Measurements from ENCODE around the gene CD58. TPM values are rescaled to one million over a fixed set of nuclear protein-coding genes. Genes with fewer than 3 reads are reported as not detected.

Gene CD58
- polyA plus RNA-seq, 1 donor (not counting 4 experiments of a cell fraction or from before 2014, with no cell fraction given): 38.6 TPM

DNA sequence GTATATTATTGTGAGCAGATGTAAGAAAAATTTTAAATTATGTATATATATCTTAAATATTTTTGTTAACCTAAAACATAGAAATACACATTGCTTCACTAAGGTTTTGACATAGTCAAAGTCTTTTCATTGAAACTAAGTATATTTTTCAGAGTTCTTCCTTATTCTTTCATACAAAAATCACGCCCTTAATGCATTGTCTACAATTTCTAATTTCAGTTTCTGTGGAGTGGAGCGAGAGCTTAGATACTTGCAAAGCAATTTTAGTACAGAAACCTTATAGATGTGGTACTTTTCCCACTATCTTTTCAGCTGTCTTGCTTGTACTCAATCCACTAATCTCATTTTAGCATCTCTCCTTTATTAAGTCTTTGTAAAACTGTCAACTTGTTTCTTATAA, 63.2 kb downstream of the CD58 start:
- Histone ChIP-seq H4K20me1 (ENCODE audit: control insufficient read depth, extremely low read depth, insufficient read depth, low read length) (no peaks in the 10 kb centered on the region), H3K27ac (ENCODE audit: control insufficient read depth, insufficient read depth, low read length) (no peak overlapping the region), H3K79me2 (ENCODE audit: control insufficient read depth, insufficient read depth, low read length) (no peaks in the 10 kb centered on the region), H3K4me1 (ENCODE audit: control insufficient read depth, extremely low read depth, insufficient read depth, low read length) (peaks cover 44% of the 10 kb centered on the region), H3K9me3 (ENCODE audit: control insufficient read depth, low read depth, low read length) (no peaks in the 10 kb centered on the region), H2AFZ (ENCODE audit: control insufficient read depth, low read length) (no peak overlapping the region), H3K4me3 (ENCODE audit: control insufficient read depth in 2 of 3, extremely low read depth in 1 of 3, insufficient read depth in 2 of 3, low read depth in 1 of 3, low read length in 3 of 3) (no peak overlapping the region), H3K27me3 (ENCODE audit: control insufficient read depth, extremely low read depth, insufficient read depth, low read length) (no peaks in the 10 kb centered on the region), H3K9ac (ENCODE audit: control insufficient read depth, extremely low read depth, insufficient read depth, low read length) (no peak overlapping the region), H3K36me3 (ENCODE audit: control insufficient read depth in 2 of 2, extremely low read depth in 1 of 2, insufficient read depth in 2 of 2, low read length in 2 of 2) (no peaks in the 10 kb centered on the region), H3K4me2 (ENCODE audit: control insufficient read depth, extremely low read depth, insufficient read depth, low read depth, low read length) (no peak overlapping the region), H3K9me1 (ENCODE audit: control insufficient read depth, extremely low read depth, insufficient read depth, low read length) (peaks cover 2% of the 10 kb centered on the region)
- no peak for DNase-seq (ENCODE audit: low read depth, low spot score)
- no peak for FAIRE-seq
- TF ChIP-seq EZH2 (IDR thresholded peaks at IDR 0.05; ENCODE audit: low read length): no peak
- TF ChIP-seq, protein P1, sequence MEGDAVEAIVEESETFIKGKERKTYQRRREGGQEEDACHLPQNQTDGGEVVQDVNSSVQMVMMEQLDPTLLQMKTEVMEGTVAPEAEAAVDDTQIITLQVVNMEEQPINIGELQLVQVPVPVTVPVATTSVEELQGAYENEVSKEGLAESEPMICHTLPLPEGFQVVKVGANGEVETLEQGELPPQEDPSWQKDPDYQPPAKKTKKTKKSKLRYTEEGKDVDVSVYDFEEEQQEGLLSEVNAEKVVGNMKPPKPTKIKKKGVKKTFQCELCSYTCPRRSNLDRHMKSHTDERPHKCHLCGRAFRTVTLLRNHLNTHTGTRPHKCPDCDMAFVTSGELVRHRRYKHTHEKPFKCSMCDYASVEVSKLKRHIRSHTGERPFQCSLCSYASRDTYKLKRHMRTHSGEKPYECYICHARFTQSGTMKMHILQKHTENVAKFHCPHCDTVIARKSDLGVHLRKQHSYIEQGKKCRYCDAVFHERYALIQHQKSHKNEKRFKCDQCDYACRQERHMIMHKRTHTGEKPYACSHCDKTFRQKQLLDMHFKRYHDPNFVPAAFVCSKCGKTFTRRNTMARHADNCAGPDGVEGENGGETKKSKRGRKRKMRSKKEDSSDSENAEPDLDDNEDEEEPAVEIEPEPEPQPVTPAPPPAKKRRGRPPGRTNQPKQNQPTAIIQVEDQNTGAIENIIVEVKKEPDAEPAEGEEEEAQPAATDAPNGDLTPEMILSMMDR (optimal IDR thresholded peaks at IDR 0.05 in 1 of 3, IDR thresholded peaks at IDR 0.05 in 1 of 3, conservative IDR thresholded peaks at IDR 0.05 in 1 of 3; ENCODE audit: extremely low read depth in 1 of 3, insufficient read depth in 2 of 3, low read length in 3 of 3): no peak
- dilution Hi-C loops (cut with MboI; ENCODE audit: extremely low pct_ligation_motif_present, low sequenced_read_pairs): no loop called here

DNA sequence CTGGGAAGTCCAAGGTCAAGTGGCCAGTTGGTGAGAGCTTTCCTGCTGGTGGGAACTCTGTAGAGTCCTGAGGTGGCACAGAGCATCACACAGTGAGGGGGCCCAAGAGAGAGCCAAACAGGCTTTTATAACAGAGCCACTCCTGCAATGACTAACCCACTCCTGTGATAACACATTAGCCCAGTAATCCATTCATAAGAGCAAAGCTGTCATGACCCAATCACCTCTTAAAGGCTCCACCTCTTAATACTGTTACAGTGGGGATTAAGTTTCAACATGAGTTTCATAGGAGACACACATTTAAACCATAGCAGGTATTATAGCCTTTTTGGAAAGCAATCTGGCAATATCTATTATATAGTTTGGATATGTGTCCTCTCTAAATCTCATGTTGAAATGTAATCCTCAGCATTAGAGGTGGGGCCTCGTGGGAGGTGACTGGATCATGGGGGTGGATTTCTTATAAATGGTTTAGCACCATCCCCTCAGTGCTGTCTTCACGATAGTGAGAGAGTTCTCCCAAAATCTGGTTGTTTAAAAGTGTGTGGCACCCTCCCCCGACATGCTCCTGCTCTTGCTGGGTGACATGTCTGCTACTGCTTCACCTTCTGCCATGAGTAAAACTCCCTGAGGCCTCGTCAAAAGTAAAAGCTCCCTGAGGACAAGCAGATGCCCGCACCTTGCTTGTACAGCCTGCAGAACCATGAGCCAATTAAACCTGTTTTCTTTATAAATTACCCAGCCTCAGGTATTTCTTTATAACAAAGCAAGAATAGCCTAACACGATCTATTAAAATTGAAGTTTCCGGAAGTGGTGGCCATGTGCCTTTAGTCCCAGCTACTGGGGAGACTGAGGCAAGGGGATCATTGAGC, 64.5 kb downstream of the CD58 start:
- Histone ChIP-seq H3K4me1 (ENCODE audit: control insufficient read depth, extremely low read depth, insufficient read depth, low read length) (peaks cover 47% of the 10 kb centered on the region), H3K79me2 (ENCODE audit: control insufficient read depth, insufficient read depth, low read length) (no peaks in the 10 kb centered on the region), H2AFZ (ENCODE audit: control insufficient read depth, low read length) (no peak overlapping the region), H3K4me3 (ENCODE audit: control insufficient read depth in 2 of 3, extremely low read depth in 1 of 3, insufficient read depth in 2 of 3, low read depth in 1 of 3, low read length in 3 of 3) (no peak overlapping the region), H3K27me3 (ENCODE audit: control insufficient read depth, extremely low read depth, insufficient read depth, low read length) (no peaks in the 10 kb centered on the region), H3K4me2 (ENCODE audit: control insufficient read depth, extremely low read depth, insufficient read depth, low read depth, low read length) (no peak overlapping the region), H3K27ac (ENCODE audit: control insufficient read depth, insufficient read depth, low read length) (peak overlapping the region; percentile 41), H3K9me3 (ENCODE audit: control insufficient read depth, low read depth, low read length) (no peaks in the 10 kb centered on the region), H4K20me1 (ENCODE audit: control insufficient read depth, extremely low read depth, insufficient read depth, low read length) (no peaks in the 10 kb centered on the region), H3K9ac (ENCODE audit: control insufficient read depth, extremely low read depth, insufficient read depth, low read length) (no peak overlapping the region), H3K9me1 (ENCODE audit: control insufficient read depth, extremely low read depth, insufficient read depth, low read length) (peaks cover 2% of the 10 kb centered on the region), H3K36me3 (ENCODE audit: control insufficient read depth in 2 of 2, extremely low read depth in 1 of 2, insufficient read depth in 2 of 2, low read length in 2 of 2) (no peaks in the 10 kb centered on the region)
- FAIRE-seq (no peak), DNase-seq (ENCODE audit: low read depth, low spot score) (no peak)
- TF ChIP-seq, protein P1 (optimal IDR thresholded peaks at IDR 0.05 in 1 of 3, IDR thresholded peaks at IDR 0.05 in 1 of 3, conservative IDR thresholded peaks at IDR 0.05 in 1 of 3; ENCODE audit: extremely low read depth in 1 of 3, insufficient read depth in 2 of 3, low read length in 3 of 3): no peak
- TF ChIP-seq EZH2 (IDR thresholded peaks at IDR 0.05; ENCODE audit: low read length): no peak
- dilution Hi-C loops (cut with MboI; ENCODE audit: extremely low pct_ligation_motif_present, low sequenced_read_pairs): no loop called here

Measured in keratinocyte (primary cell).